ENCODE measurements around the gene CABLES1. TPM values are rescaled to one million over a fixed set of nuclear protein-coding genes. Genes with fewer than 3 reads are reported as not detected.

Gene CABLES1
- total RNA-seq, 1 experiment from 2014 or later, result 66.4 TPM

GRCh38 chr18:23257686-23258565 is 122.6 kb downstream of the CABLES1 start:
- ChIA-PET POLR2A (no interaction called here), CTCF (no interaction called here)
- no peak overlapping the region for H3K4me3 ChIP-seq (ENCODE audit: low read depth in 2 of 2, low read length in 2 of 2)
- in situ Hi-C loops (cut with HindIII; ENCODE audit: low pct_unique_long_range_greater_than_20kb, low sequenced_read_pairs) (no loop called here), intact Hi-C loops (cut with micrococcal nuclease; ENCODE audit: unreplicated experiment) (no loop called here)
- no peaks in the 10 kb centered on the region for H3K36me3 ChIP-seq (ENCODE audit: control insufficient read depth, insufficient read depth, low read length)
- peaks cover 58% of the 10 kb centered on the region for H3K4me1 ChIP-seq (ENCODE audit: control insufficient read depth, insufficient read depth, low read length)
- TF ChIP-seq POLR2AphosphoS5 (IDR thresholded peaks at IDR 0.05; ENCODE audit: low read depth, low read length), result no peak
- no peak for TF ChIP-seq SIN3A (IDR thresholded peaks at IDR 0.05; ENCODE audit: borderline replicate concordance, insufficient read depth, low read depth, low read length)
- TF ChIP-seq REST (IDR thresholded peaks at IDR 0.05; ENCODE audit: insufficient read depth in 1 of 2, low read depth in 2 of 2, low read length in 1 of 2), result no peak
- no peak for TF ChIP-seq TCF7L2 (IDR thresholded peaks at IDR 0.05; ENCODE audit: low read depth, low read length)
- TF ChIP-seq, protein P1, sequence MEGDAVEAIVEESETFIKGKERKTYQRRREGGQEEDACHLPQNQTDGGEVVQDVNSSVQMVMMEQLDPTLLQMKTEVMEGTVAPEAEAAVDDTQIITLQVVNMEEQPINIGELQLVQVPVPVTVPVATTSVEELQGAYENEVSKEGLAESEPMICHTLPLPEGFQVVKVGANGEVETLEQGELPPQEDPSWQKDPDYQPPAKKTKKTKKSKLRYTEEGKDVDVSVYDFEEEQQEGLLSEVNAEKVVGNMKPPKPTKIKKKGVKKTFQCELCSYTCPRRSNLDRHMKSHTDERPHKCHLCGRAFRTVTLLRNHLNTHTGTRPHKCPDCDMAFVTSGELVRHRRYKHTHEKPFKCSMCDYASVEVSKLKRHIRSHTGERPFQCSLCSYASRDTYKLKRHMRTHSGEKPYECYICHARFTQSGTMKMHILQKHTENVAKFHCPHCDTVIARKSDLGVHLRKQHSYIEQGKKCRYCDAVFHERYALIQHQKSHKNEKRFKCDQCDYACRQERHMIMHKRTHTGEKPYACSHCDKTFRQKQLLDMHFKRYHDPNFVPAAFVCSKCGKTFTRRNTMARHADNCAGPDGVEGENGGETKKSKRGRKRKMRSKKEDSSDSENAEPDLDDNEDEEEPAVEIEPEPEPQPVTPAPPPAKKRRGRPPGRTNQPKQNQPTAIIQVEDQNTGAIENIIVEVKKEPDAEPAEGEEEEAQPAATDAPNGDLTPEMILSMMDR (IDR thresholded peaks at IDR 0.05), result no peak
- no peaks in the 10 kb centered on the region for H3K27me3 ChIP-seq (ENCODE audit: control insufficient read depth, insufficient read depth, low read length)
- TSS peak; percentile 36 for BruUV-seq (replicated peaks)
- H3K27ac ChIP-seq (ENCODE audit: low read length), result peak overlapping the region; percentile 91
- no peak for DNase-seq (ENCODE audit: low read depth, low spot score)
- H3K9me3 ChIP-seq (ENCODE audit: control insufficient read depth, insufficient read depth, low read depth, low read length), result no peaks in the 10 kb centered on the region
- no peak for ATAC-seq

DNA sequence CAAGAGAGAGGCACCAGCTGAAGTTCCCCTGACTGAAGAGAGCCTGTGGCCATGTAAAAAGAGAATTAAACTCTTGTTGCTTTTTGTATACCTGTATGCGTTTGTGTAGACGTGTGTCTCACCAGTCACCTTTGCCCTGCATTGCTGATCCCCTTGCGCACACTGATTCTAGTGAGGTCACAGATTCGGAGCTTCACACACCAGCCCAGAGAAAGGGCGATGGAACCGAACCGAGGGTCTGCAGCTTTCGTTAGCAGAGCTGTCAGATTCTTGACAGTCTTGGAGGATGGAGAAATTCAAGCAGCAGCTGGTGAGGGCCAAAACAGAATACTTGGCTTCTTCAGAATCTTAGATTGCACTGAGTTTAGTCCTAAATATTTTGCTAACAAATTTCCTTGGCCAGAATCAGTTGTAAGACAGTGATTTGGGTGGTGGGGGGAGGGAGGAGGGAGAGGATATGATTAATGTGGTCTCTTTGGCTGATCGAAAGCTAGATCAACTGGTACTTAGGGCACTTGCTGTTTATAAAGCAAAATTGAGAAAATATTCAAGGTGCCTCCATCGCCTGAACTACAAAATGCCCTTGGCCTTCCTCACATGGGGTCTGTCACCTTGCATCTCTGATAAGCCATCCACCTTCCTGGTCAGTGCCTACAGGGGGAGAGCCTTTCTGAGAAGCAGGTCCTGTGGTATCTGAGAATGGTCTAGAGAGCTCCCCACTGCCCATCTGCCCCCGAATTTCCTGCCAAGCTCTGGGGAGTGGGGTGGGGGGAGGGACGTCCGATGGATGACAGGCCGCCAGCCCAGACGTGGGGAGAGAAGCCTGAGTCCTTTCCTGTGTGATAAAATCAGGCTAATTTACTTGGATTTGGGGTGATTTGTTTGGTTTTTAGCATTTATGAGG is 123.5 kb downstream of the CABLES1 start:
- TF ChIP-seq TCF7L2 (IDR thresholded peaks at IDR 0.05; ENCODE audit: low read depth, low read length), result no peak
- TF ChIP-seq, protein P1 (IDR thresholded peaks at IDR 0.05), result no peak
- TF ChIP-seq REST (IDR thresholded peaks at IDR 0.05; ENCODE audit: insufficient read depth in 1 of 2, low read depth in 2 of 2, low read length in 1 of 2), result no peak
- TF ChIP-seq POLR2AphosphoS5 (IDR thresholded peaks at IDR 0.05; ENCODE audit: low read depth, low read length), result no peak
- TF ChIP-seq SIN3A (IDR thresholded peaks at IDR 0.05; ENCODE audit: borderline replicate concordance, insufficient read depth, low read depth, low read length), result no peak
- intact Hi-C loops (cut with micrococcal nuclease; ENCODE audit: unreplicated experiment), result no loop called here
- peaks cover 58% of the 10 kb centered on the region for H3K4me1 ChIP-seq (ENCODE audit: control insufficient read depth, insufficient read depth, low read length)
- H3K4me3 ChIP-seq (ENCODE audit: low read depth in 2 of 2, low read length in 2 of 2), result no peak overlapping the region
- no peaks in the 10 kb centered on the region for H3K27me3 ChIP-seq (ENCODE audit: control insufficient read depth, insufficient read depth, low read length)
- in situ Hi-C loops (cut with HindIII; ENCODE audit: low pct_unique_long_range_greater_than_20kb, low sequenced_read_pairs), result no loop called here
- no peak for ATAC-seq
- POLR2A ChIA-PET, result interaction anchor here (0.5 kb wide), 1 partner anchor 286 kb away, joined by 4 read pairs; no protein-coding TSS in a partner anchor
- H3K36me3 ChIP-seq (ENCODE audit: control insufficient read depth, insufficient read depth, low read length), result no peaks in the 10 kb centered on the region
- H3K27ac ChIP-seq (ENCODE audit: low read length), result peak overlapping the region; percentile 91
- BruUV-seq (replicated peaks), result no TSS peak
- CTCF ChIA-PET, result interaction anchor here (0.6 to 0.7 kb wide), 3 partner anchors 18 to 158 kb away, joined by 3 to 6 read pairs (median 5); no protein-coding TSS in a partner anchor
- no peak for DNase-seq (ENCODE audit: low read depth, low spot score)
- no peaks in the 10 kb centered on the region for H3K9me3 ChIP-seq (ENCODE audit: control insufficient read depth, insufficient read depth, low read depth, low read length)

All from Panc1 (cell line).